ENCODE data around the gene BORCS5. TPM values are rescaled to one million over a fixed set of nuclear protein-coding genes. Genes with fewer than 3 reads are reported as not detected.

The BORCS5 gene
- polyA plus RNA-seq, 1 experiment = 13.6 TPM

GRCh38 chr12:12333407-12334366 is 23.2 kb upstream of the BORCS5 start:
- CTCF ChIA-PET = interaction anchor here (0.9 to 2.0 kb wide), 6 partner anchors 10 to 299 kb away, joined by 3 to 5 read pairs (median 4); partner anchors contain the start of genes BORCS5 and MANSC1
- peak; percentile 93 for DNase-seq (ENCODE audit: low read depth, low spot score)

DNA sequence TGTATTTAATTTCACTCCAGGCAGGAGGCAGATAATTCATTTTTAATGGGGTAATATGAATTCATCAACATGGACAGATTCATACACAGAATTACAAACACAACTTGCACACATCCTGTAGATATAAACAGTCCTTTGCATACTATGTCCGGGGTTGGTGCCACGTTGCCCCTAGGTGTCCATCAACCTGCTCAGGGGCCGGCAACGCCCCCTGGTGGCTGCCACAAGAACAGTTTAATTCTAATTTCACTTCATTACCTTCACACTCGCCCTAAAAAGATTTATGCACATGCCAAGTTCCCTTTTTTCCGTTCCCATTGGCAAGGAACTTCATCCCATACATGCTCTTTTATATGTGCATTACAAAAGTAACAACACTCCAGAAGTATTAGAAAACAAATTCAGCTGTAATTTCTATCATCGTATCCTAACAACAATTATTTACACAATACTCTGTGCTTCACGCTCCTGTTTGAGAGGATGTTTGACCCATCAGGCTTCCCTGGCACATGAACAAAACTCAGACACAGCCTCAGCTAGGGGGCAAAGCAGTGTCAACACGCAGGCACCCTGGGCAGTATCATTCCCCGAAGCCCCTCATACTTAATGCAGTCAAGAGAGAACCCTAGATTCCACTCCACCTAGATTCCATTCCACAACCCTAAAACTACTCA is 22.4 kb upstream of the BORCS5 start:
- DNase-seq (ENCODE audit: low read depth, low spot score) = no peak
- Histone ChIP-seq H3K9me3 (ENCODE audit: control insufficient read depth, insufficient read depth, low read length) (no peaks in the 10 kb centered on the region; the same call in 1 of the 2 replicates), H3K27ac (ENCODE audit: low read depth, low read length) (peak overlapping the region; percentile 21), H3K27me3 (ENCODE audit: control insufficient read depth, insufficient read depth, low read length) (no peaks in the 10 kb centered on the region), H3K4me3 (ENCODE audit: low read depth, low read length) (no peak overlapping the region)
- TF ChIP-seq, protein P1, sequence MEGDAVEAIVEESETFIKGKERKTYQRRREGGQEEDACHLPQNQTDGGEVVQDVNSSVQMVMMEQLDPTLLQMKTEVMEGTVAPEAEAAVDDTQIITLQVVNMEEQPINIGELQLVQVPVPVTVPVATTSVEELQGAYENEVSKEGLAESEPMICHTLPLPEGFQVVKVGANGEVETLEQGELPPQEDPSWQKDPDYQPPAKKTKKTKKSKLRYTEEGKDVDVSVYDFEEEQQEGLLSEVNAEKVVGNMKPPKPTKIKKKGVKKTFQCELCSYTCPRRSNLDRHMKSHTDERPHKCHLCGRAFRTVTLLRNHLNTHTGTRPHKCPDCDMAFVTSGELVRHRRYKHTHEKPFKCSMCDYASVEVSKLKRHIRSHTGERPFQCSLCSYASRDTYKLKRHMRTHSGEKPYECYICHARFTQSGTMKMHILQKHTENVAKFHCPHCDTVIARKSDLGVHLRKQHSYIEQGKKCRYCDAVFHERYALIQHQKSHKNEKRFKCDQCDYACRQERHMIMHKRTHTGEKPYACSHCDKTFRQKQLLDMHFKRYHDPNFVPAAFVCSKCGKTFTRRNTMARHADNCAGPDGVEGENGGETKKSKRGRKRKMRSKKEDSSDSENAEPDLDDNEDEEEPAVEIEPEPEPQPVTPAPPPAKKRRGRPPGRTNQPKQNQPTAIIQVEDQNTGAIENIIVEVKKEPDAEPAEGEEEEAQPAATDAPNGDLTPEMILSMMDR (IDR thresholded peaks at IDR 0.05; ENCODE audit: low read depth, low read length) = peak; percentile 73
- POLR2A ChIA-PET = interaction anchor here (0.8 kb wide), 1 partner anchor 298 kb away, joined by 3 read pairs; no protein-coding TSS in a partner anchor
- CTCF ChIA-PET = interaction anchor here (0.6 to 2.2 kb wide), 10 partner anchors 9 to 300 kb away, joined by 3 to 12 read pairs (median 5); partner anchors contain the start of genes BORCS5 and MANSC1

More at GRCh38 chr12:12333407-12334366, 23.2 kb upstream of the BORCS5 start:
- TF ChIP-seq, protein P1 (IDR thresholded peaks at IDR 0.05; ENCODE audit: low read depth, low read length) = no peak
- Histone ChIP-seq H3K27me3 (ENCODE audit: control insufficient read depth, insufficient read depth, low read length) (no peaks in the 10 kb centered on the region), H3K9me3 (ENCODE audit: control insufficient read depth, insufficient read depth, low read length) (no peaks in the 10 kb centered on the region; the same call in 1 of the 2 replicates), H3K4me3 (ENCODE audit: low read depth, low read length) (no peak overlapping the region), H3K27ac (ENCODE audit: low read depth, low read length) (no peak overlapping the region)
- POLR2A ChIA-PET = interaction anchor here (0.6 to 1.2 kb wide), 9 partner anchors 16 to 297 kb away, joined by 3 to 13 read pairs (median 5); partner anchors contain the start of genes LRP6 and MANSC1

DNA sequence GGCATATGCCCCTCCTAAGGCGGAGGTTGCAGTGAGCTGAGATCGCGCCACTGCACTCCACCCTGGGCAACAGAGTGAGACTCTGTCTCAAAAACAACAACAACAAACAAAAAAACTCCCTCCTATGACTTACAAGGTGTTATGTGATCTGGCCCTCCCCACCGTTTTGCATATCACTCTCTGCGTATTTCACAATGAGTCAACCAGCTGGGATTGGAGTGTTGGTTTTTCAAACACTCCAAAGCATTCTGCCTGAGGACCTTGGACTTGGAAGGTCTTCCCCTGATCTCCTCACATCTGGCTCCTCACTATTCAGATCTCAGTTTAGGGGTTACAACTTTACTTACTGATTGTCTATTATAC is 20.8 kb upstream of the BORCS5 start:
- CTCF ChIA-PET = interaction anchor here (0.6 to 2.2 kb wide), 4 partner anchors 8 to 319 kb away, joined by 3 to 12 read pairs (median 4); partner anchors contain the start of gene MANSC1
- POLR2A ChIA-PET = interaction anchor here (1.4 kb wide), 1 partner anchor 70 kb away, joined by 3 read pairs; the partner anchor contains the start of gene LRP6
- H3K27me3 ChIP-seq (ENCODE audit: control insufficient read depth, insufficient read depth, low read length) = peaks cover 2% of the 10 kb centered on the region
- no peak overlapping the region for H3K27ac ChIP-seq (ENCODE audit: low read depth, low read length)
- TF ChIP-seq, protein P1 (IDR thresholded peaks at IDR 0.05; ENCODE audit: low read depth, low read length) = no peak
- DNase-seq (ENCODE audit: low read depth, low spot score) = no peak
- H3K4me3 ChIP-seq (ENCODE audit: low read depth, low read length) = no peak overlapping the region
- no peaks in the 10 kb centered on the region; the same call in 1 of the 2 replicates for H3K9me3 ChIP-seq (ENCODE audit: control insufficient read depth, insufficient read depth, low read length)

- TF ChIP-seq, protein P1 (IDR thresholded peaks at IDR 0.05; ENCODE audit: low read depth, low read length) = no peak
- H3K4me3 ChIP-seq (ENCODE audit: low read depth, low read length) = no peak overlapping the region
- H3K9me3 ChIP-seq (ENCODE audit: control insufficient read depth, insufficient read depth, low read length) = no peaks in the 10 kb centered on the region; the same call in 1 of the 2 replicates
- CTCF ChIA-PET = interaction anchor here (0.8 to 2.2 kb wide), 4 partner anchors 9 to 303 kb away, joined by 3 to 12 read pairs (median 4); partner anchors contain the start of gene MANSC1
- POLR2A ChIA-PET = interaction anchor here (1.4 kb wide), 1 partner anchor 70 kb away, joined by 3 read pairs; the partner anchor contains the start of gene LRP6
- no peak for DNase-seq (ENCODE audit: low read depth, low spot score)
- H3K27me3 ChIP-seq (ENCODE audit: control insufficient read depth, insufficient read depth, low read length) = peaks cover 2% of the 10 kb centered on the region
- H3K27ac ChIP-seq (ENCODE audit: low read depth, low read length) = no peak overlapping the region
Measured at GRCh38 chr12:12336511-12336910, 20.4 kb upstream of the BORCS5 start.
